K562 (cell line): ENCODE data around the gene SUDS3. TPM values are rescaled to one million over a fixed set of nuclear protein-coding genes. Genes with fewer than 3 reads are reported as not detected.

Experiments
- ATAC-seq: fragments of 200-7000 bp; cut with Tn5 transposase; 3 replicates; pipeline ENCODE4 v1.9.1; 2020; ENCODE audit warnings: moderate library complexity
- BruUV-seq: library from RNA; stranded (reverse); fragments of 400-500 nt; replicated peaks from 2 replicates; lab custom pipeline; 2021; lab: Mats Ljungman, UMichigan
- CTCF ChIA-PET: fragments of 300-600 bp; formaldehyde crosslinking; extraction: SDS; loops from one replicate; lab custom pipeline; 2021; ENCODE audit warnings: low intra/inter-chr PET ratio; lab: Yijun Ruan, JAX
- POLR2A ChIA-PET: fragments of 300-600, 350-650 bp; sonication (Branson Sonifier 250); formaldehyde crosslinking; extraction: SDS; loops from one replicate; lab custom pipeline; 2021; ENCODE audit warnings: antibody characterized with exemption, inconsistent platforms; lab: Yijun Ruan, JAX
- DNase-seq, 4 experiments: peaks; one replicate each; pipeline versions ENCODE4 v3.0.0 to v3.0.0-alpha.2; 2011 to 2018; ENCODE audit warnings: low spot score in 3 of 4, mixed read lengths in 3 of 4; ENCODE audit errors: extremely low read depth in 1 of 4
- FAIRE-seq: peaks from 2 replicates; lab custom pipeline; 2011; peaks lifted over from hg19 to GRCh38; lab: Jason Lieb, UNC
- H2AFZ ChIP-seq: 2 replicates; pipeline ENCODE4 v1.6.0; 2011; ENCODE audit warnings: low read depth, low read length, control low read depth, inconsistent platforms
- H3K27ac ChIP-seq: fragments of 200-600 bp; 3 replicates; pipeline ENCODE4 v1.8.0; 2011; ENCODE audit warnings: low read depth, mild to moderate bottlenecking, control low read depth, inconsistent platforms, low read length, moderate library complexity, mixed read lengths; ENCODE audit errors: extremely low read depth
- H3K27me3 ChIP-seq, 2 experiments: fragments of 300-600 bp in 1 of 2; 2 replicates in 1 of 2; 3 replicates in 1 of 2; pipeline versions ENCODE4 v1.6.0 to v1.8.0; 2011; ENCODE audit warnings: inconsistent platforms in 2 of 2, low read length in 2 of 2, mild to moderate bottlenecking in 1 of 2, mixed read lengths in 1 of 2, moderate library complexity in 1 of 2; ENCODE audit not compliant: control insufficient read depth in 2 of 2, insufficient read depth in 2 of 2
- H3K36me3 ChIP-seq: fragments of 300-600 bp; 3 replicates; pipeline ENCODE4 v1.8.0; 2011; ENCODE audit warnings: mild to moderate bottlenecking, low read length, inconsistent platforms; ENCODE audit not compliant: control insufficient read depth, insufficient read depth
- H3K4me1 ChIP-seq, 2 experiments: fragments of 200-600 bp in 1 of 2; replicated peaks in 1 of 2; 2 replicates in 1 of 2; 3 replicates in 1 of 2; pipeline versions ENCODE4 v1.5.1 to v1.8.0; 2011; ENCODE audit warnings: inconsistent platforms in 2 of 2, low read length in 2 of 2, mild to moderate bottlenecking in 1 of 2, mixed read lengths in 1 of 2, moderate library complexity in 1 of 2; ENCODE audit not compliant: control insufficient read depth in 2 of 2, insufficient read depth in 2 of 2
- H3K4me2 ChIP-seq: 2 replicates; pipeline ENCODE4 v1.6.1; 2011; ENCODE audit warnings: low read length, control low read depth, inconsistent platforms, mixed read lengths; ENCODE audit not compliant: insufficient read depth
- H3K4me3 ChIP-seq: fragments of 200-600 bp; sonication (generic), shearing (Covaris generic); 2 replicates; pipeline ENCODE4 v1.5.1; 2016; ENCODE audit warnings: control low read depth, inconsistent platforms
- H3K79me2 ChIP-seq: fragments of 200-600 bp; 3 replicates; pipeline ENCODE4 v1.8.0; 2011; ENCODE audit warnings: low read length, inconsistent platforms; ENCODE audit not compliant: control insufficient read depth, insufficient read depth
- H3K9ac ChIP-seq, 2 experiments: 2 replicates each; pipeline versions ENCODE4 v1.6.0 to v1.6.1; 2011; ENCODE audit warnings: low read depth in 2 of 2, low read length in 2 of 2, control low read depth in 1 of 2, inconsistent platforms in 1 of 2, mild to moderate bottlenecking in 1 of 2, mixed read lengths in 1 of 2; ENCODE audit not compliant: insufficient read depth in 1 of 2
- H3K9me1 ChIP-seq: one replicate; pipeline ENCODE4 v1.6.0; 2011; ENCODE audit warnings: inconsistent platforms, mild to moderate bottlenecking, low read length, moderate library complexity; ENCODE audit not compliant: control insufficient read depth, insufficient read depth
- H3K9me3 ChIP-seq: replicated peaks from 2 replicates; pipeline ENCODE4 v1.5.1; 2011; ENCODE audit warnings: low read depth, low read length, inconsistent platforms; ENCODE audit not compliant: control insufficient read depth, insufficient read depth
- H4K20me1 ChIP-seq: replicated peaks from 2 replicates; pipeline ENCODE4 v1.6.1; 2011; ENCODE audit warnings: low read length, inconsistent platforms, mixed read lengths; ENCODE audit not compliant: control insufficient read depth, insufficient read depth
- CBX1 ChIP-seq: sonication (generic); IDR thresholded peaks from 2 replicates; pipeline ENCODE4 v1.6.1; 2016; ENCODE audit warnings: antibody characterized with exemption, low read depth, mild to moderate bottlenecking
- CEBPZ ChIP-seq: fragments of 150-350 bp; IDR thresholded peaks from 2 replicates; pipeline ENCODE4 v1.6.1; 2014; ENCODE audit warnings: low read depth, mild to moderate bottlenecking, low read length, borderline replicate concordance
- DIDO1 ChIP-seq: fragments of 450-650 bp; IDR thresholded peaks from 2 replicates; pipeline ENCODE4 v1.6.1; 2016; ENCODE audit warnings: low read depth, missing biosample characterization, missing genetic modification characterization
- HNRNPUL1 ChIP-seq: fragments of 200-400 bp; formaldehyde crosslinking; IDR thresholded peaks from 2 replicates; pipeline ENCODE4 v1.6.1; 2017; ENCODE audit warnings: low read length
- OTX1 ChIP-seq: fragments of 450-650 bp; formaldehyde crosslinking; IDR thresholded peaks from 2 replicates; pipeline ENCODE4 v1.4.0; 2022; ENCODE audit warnings: mild to moderate bottlenecking
- PHTF2 ChIP-seq: fragments of 250-450 bp; sonication (Bioruptor Pico); IDR thresholded peaks from 2 replicates; pipeline ENCODE4 v1.5.0; 2021; ENCODE audit warnings: mild to moderate bottlenecking
- SAFB ChIP-seq: fragments of 200-400 bp; formaldehyde crosslinking; IDR thresholded peaks from 2 replicates; pipeline ENCODE4 v1.6.1; 2017; ENCODE audit warnings: low read depth, low read length, borderline replicate concordance
- ZC3H11A ChIP-seq: IDR thresholded peaks from 2 replicates; pipeline ENCODE4 v1.6.1; 2012; ENCODE audit warnings: low read depth, low read length, improper control_type of control experiment
- ZFP30 ChIP-seq: fragments of 250-450 bp; sonication (Bioruptor Pico); IDR thresholded peaks from 2 replicates; pipeline ENCODE4 v1.8.0; 2022; ENCODE audit warnings: moderate library complexity, mild to moderate bottlenecking, inconsistent platforms, borderline replicate concordance
- ZKSCAN8 ChIP-seq: fragments of 200-800 bp; sonication (Bioruptor generic); IDR thresholded peaks from 2 replicates; pipeline ENCODE4 v1.6.1; 2016; ENCODE audit warnings: missing genetic modification characterization, missing compliant biosample characterization
- ZNF121 ChIP-seq: sonication (generic); formaldehyde crosslinking; conservative IDR thresholded peaks from 2 replicates; pipeline ENCODE4 v1.8.0; 2022; ENCODE audit warnings: missing genetic modification reagents
- ZNF511 ChIP-seq: sonication (generic); formaldehyde crosslinking; IDR thresholded peaks from 2 replicates; pipeline ENCODE4 v1.8.0; 2022; ENCODE audit warnings: mild to moderate bottlenecking, missing genetic modification reagents
- WGBS: fragments of 100-300 bp; shearing (Covaris generic); methylation state at CpG from one replicate; pipeline ENCODE4 v1.1.6; 2016; ENCODE audit warnings: low coverage, mixed read lengths; ENCODE audit not compliant: insufficient coverage; ENCODE audit errors: missing lambda C conversion rate; 5-methylcytosine and 5-hydroxymethylcytosine counted together
- in situ Hi-C: fragments of 300-500 bp; cut with MboI; formaldehyde crosslinking; loops from 4 replicates; pipeline ENCODE4 v1.15.0; 2018; ENCODE audit warnings: inconsistent platforms, mixed read lengths
- intact Hi-C: fragments of 100-400 bp; cut with micrococcal nuclease; formaldehyde crosslinking; loops from 2 replicates; pipeline ENCODE4 v1.14.2; 2022
- polyA plus RNA-seq, 8 experiments: library from polyadenylated mRNA; depleted of rRNA in 4 of 8; stranded (reverse) in 5 of 8; unstranded in 3 of 8; fragments of >200 nt; fragmentation: Nextera tagmentation in 2 of 8; fragmentation: Illumina TruSeq in 1 of 8; extraction: Ambion mirVana in 2 of 8; extraction: Trizol in 1 of 8; gene quantifications; 2 replicates each; pipeline versions ENCODE4 v1.2.1 to v1.2.3, GENCODE V29; 2011 to 2014; ENCODE audit warnings: inconsistent platforms in 1 of 8, missing spikeins in 1 of 8
- total RNA-seq, 7 experiments: library from RNA; depleted of rRNA in 6 of 7; stranded (reverse); fragments of >200 nt in 6 of 7; fragmentation: Illumina TruSeq in 2 of 7; extraction: Trizol in 2 of 7; gene quantifications; 2 replicates each; pipeline versions ENCODE4 v1.2.1 to v1.2.3, GENCODE V29; 2011 to 2021; ENCODE audit warnings: low replicate concordance in 1 of 7

The SUDS3 gene
- total and polyA plus RNA-seq, 9 of the 15 experiments (the other 6 are each of a cell fraction or from before 2014, with no cell fraction given) = 6.6 to 30.5 (median 23.3) TPM

- ChIA-PET POLR2A (no interaction called here), CTCF (no interaction called here)
- Histone ChIP-seq H3K4me1 (no peaks in the 10 kb centered on the region), H3K4me3 (no peak overlapping the region), H2AFZ (no peak overlapping the region), H4K20me1 (no peaks in the 10 kb centered on the region), H3K9ac (no peak overlapping the region), H3K27ac (no peak overlapping the region), H3K9me1 (no peaks in the 10 kb centered on the region), H3K79me2 (no peaks in the 10 kb centered on the region), H3K4me2 (no peak overlapping the region), H3K36me3 (peaks cover 73% of the 10 kb centered on the region), H3K27me3 (no peaks in the 10 kb centered on the region), H3K9me3 (no peaks in the 10 kb centered on the region)
- in situ Hi-C loops (no loop called here), intact Hi-C loops (no loop called here)
- no peak for ATAC-seq
- no peak for FAIRE-seq
- WGBS = 87% methylated on average over 1 of the region's 1 CpG
- no peak for DNase-seq
- no TSS peak for BruUV-seq
- TF ChIP-seq PHTF2 (CRISPR knock-in tag) = no peak
- no peak for TF ChIP-seq ZC3H11A
- no peak for TF ChIP-seq ZKSCAN8 (CRISPR knock-in tag)
- TF ChIP-seq SAFB = no peak
- TF ChIP-seq ZNF511 (CRISPR knock-in tag) = no peak
- TF ChIP-seq ZNF121 (CRISPR knock-in tag) = no peak
- no peak for TF ChIP-seq HNRNPUL1
- TF ChIP-seq ZFP30 (CRISPR knock-in tag) = no peak
- TF ChIP-seq CEBPZ = no peak
- TF ChIP-seq CBX1 = no peak
- TF ChIP-seq DIDO1 (tag) = no peak
- no peak for TF ChIP-seq OTX1 (CRISPR knock-in tag)
Observed at GRCh38 chr12:118391836-118392235, 15.5 kb downstream of the SUDS3 start.
